SU-DHL-6 (cell line): ENCODE data around the gene UTP18.
A peak's percentile ranks its signal among the peaks of the same experiment; 100 is the strongest.

Source experiments
- H2AFZ ChIP-seq: fragments of 200-600 bp; sonication (generic); 2 replicates; pipeline ENCODE4 v1.6.1; 2014; ENCODE audit warnings: low read depth, mild to moderate bottlenecking, moderate library complexity, mixed read lengths, antibody characterized with exemption, low read length; ENCODE audit not compliant: severe bottlenecking
- H3F3A ChIP-seq: fragments of 200-600 bp; shearing (Covaris generic); 2 replicates; pipeline ENCODE4 v1.6.0; 2016; ENCODE audit warnings: antibody characterized with exemption, mild to moderate bottlenecking; ENCODE audit not compliant: insufficient read depth
- H3K27ac ChIP-seq: fragments of 200-600 bp; sonication (generic); 2 replicates; pipeline ENCODE4 v1.5.1; 2016; ENCODE audit warnings: low read depth, mild to moderate bottlenecking, low read length, moderate library complexity, mixed read lengths
- H3K27me3 ChIP-seq: fragments of 200-600 bp; sonication (generic), shearing (Covaris generic); 2 replicates; pipeline ENCODE4 v1.6.0; 2014; ENCODE audit warnings: mild to moderate bottlenecking, low read length
- H3K36me3 ChIP-seq: fragments of 200-600 bp; sonication (generic); 2 replicates; pipeline ENCODE4 v1.6.1; 2014; ENCODE audit warnings: mild to moderate bottlenecking, low read length, mixed read lengths
- H3K4me2 ChIP-seq: fragments of 300-600, 200-600 bp; shearing (Covaris generic), sonication (generic); 2 replicates; pipeline ENCODE4 v1.6.0; 2014; ENCODE audit warnings: low read length, low read depth, mild to moderate bottlenecking; ENCODE audit not compliant: poor library complexity, severe bottlenecking
- H3K4me3 ChIP-seq: fragments of 200-600 bp; sonication (generic); 2 replicates; pipeline ENCODE4 v1.5.1; 2014; ENCODE audit warnings: antibody characterized with exemption, low read length, mild to moderate bottlenecking, mixed read lengths; ENCODE audit not compliant: insufficient read depth, poor library complexity, severe bottlenecking
- H3K79me2 ChIP-seq: fragments of 200-600 bp; sonication (generic); 2 replicates; pipeline ENCODE4 v1.6.1; 2014; ENCODE audit warnings: mild to moderate bottlenecking, low read length, moderate library complexity; ENCODE audit not compliant: insufficient read depth
- H3K9ac ChIP-seq: fragments of 200-600 bp; sonication (generic); 2 replicates; pipeline ENCODE4 v1.7.0; 2014; ENCODE audit warnings: mild to moderate bottlenecking, low read length
- H3K9me2 ChIP-seq: fragments of 200-600 bp; sonication (generic); replicated peaks from 2 replicates; pipeline ENCODE4 v1.6.1; 2014; ENCODE audit warnings: low read length; ENCODE audit not compliant: insufficient read depth
- H3K9me3 ChIP-seq: fragments of 200-600 bp; sonication (generic); 2 replicates; pipeline ENCODE4 v1.6.1; 2014; ENCODE audit warnings: low read length, mixed read lengths; ENCODE audit not compliant: insufficient read depth
- H4K20me1 ChIP-seq: fragments of 200-600 bp; sonication (generic); 2 replicates; pipeline ENCODE4 v1.6.1; 2014; ENCODE audit warnings: low read depth, mild to moderate bottlenecking, antibody characterized with exemption, low read length, moderate library complexity, mixed read lengths
- EZH2phosphoT487 ChIP-seq: fragments of 200-600 bp; sonication (generic), shearing (Covaris generic); conservative IDR thresholded peaks from 2 replicates; pipeline ENCODE4 v1.6.1; 2018; ENCODE audit warnings: mild to moderate bottlenecking, antibody characterized with exemption, low read length, moderate library complexity, mixed read lengths
- TF ChIP-seq, protein P1 (sequence below): fragments of 200-600 bp; sonication (generic); IDR thresholded peaks from one replicate; pipeline ENCODE4 v1.5.1; 2017; ENCODE audit warnings: antibody characterized with exemption, mild to moderate bottlenecking, low read length, moderate library complexity; ENCODE audit not compliant: insufficient read depth, poor library complexity, severe bottlenecking

Gene UTP18

DNA sequence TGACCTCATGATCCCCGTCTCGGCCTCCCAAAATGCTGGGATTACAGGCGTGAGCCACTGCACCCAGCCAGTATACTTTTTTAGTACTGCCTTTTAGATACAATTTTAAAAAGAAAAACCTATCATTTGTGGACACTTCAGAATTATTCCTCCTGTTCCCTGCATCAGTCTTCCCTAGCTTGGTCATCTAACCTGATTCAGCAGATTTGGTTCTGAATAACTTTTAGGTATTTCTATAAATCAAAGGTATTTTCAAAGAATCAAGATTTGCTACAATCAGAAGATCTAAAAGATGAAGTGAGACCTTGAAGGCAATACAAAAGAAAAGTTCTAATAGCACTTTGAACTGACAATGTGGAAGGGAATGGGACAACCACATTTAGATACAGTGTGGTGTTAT, 30.5 kb upstream of the UTP18 start:
- TF ChIP-seq EZH2phosphoT487: no peak
- TF ChIP-seq, protein P1, sequence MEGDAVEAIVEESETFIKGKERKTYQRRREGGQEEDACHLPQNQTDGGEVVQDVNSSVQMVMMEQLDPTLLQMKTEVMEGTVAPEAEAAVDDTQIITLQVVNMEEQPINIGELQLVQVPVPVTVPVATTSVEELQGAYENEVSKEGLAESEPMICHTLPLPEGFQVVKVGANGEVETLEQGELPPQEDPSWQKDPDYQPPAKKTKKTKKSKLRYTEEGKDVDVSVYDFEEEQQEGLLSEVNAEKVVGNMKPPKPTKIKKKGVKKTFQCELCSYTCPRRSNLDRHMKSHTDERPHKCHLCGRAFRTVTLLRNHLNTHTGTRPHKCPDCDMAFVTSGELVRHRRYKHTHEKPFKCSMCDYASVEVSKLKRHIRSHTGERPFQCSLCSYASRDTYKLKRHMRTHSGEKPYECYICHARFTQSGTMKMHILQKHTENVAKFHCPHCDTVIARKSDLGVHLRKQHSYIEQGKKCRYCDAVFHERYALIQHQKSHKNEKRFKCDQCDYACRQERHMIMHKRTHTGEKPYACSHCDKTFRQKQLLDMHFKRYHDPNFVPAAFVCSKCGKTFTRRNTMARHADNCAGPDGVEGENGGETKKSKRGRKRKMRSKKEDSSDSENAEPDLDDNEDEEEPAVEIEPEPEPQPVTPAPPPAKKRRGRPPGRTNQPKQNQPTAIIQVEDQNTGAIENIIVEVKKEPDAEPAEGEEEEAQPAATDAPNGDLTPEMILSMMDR: no peak
- H3F3A ChIP-seq: peaks cover 9% of the 10 kb centered on the region; the same call in 1 of the 2 replicates
- H3K79me2 ChIP-seq: peaks cover 49% of the 10 kb centered on the region
- no peak overlapping the region for H3K9ac ChIP-seq
- no peaks in the 10 kb centered on the region for H3K9me3 ChIP-seq
- H3K27me3 ChIP-seq: no peaks in the 10 kb centered on the region
- no peaks in the 10 kb centered on the region for H4K20me1 ChIP-seq
- peak overlapping the region; percentile 22 for H3K27ac ChIP-seq
- no peaks in the 10 kb centered on the region for H3K9me2 ChIP-seq
- H3K36me3 ChIP-seq: no peaks in the 10 kb centered on the region
- H3K4me2 ChIP-seq: peak overlapping the region; percentile 48
- no peak overlapping the region for H3K4me3 ChIP-seq
- no peak overlapping the region for H2AFZ ChIP-seq

DNA sequence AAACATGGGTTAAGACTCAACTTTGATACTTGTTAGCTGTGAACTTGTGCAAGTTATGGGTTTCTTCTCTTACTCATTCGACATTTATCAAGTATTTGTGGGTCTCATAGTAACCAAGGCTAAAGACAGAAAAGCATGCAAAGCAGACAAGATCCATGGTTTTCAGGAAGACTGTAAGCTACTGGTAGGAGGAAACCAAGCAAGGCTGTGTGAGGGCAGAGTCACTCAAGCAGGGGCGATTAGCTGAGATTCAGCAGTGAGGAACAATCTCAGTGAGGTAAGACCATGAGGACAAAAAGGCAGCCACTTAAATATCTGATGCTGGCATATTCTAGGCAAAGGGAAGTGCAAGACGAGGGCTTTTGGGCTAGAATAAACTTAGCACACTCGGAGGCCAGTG, 30.0 kb upstream of the UTP18 start:
- Histone ChIP-seq H3K27me3 (no peaks in the 10 kb centered on the region), H3K9me2 (no peaks in the 10 kb centered on the region), H3K4me2 (peak overlapping the region; percentile 48), H3K27ac (peak overlapping the region; percentile 22), H3K9me3 (no peaks in the 10 kb centered on the region), H3F3A (peaks cover 9% of the 10 kb centered on the region; the same call in 1 of the 2 replicates), H4K20me1 (no peaks in the 10 kb centered on the region), H3K4me3 (no peak overlapping the region), H3K79me2 (peaks cover 53% of the 10 kb centered on the region), H2AFZ (peak overlapping the region; percentile 30), H3K36me3 (no peaks in the 10 kb centered on the region), H3K9ac (peak overlapping the region; percentile 7; the same call in 1 of the 2 replicates)
- TF ChIP-seq EZH2phosphoT487: no peak
- TF ChIP-seq, protein P1: no peak

DNA sequence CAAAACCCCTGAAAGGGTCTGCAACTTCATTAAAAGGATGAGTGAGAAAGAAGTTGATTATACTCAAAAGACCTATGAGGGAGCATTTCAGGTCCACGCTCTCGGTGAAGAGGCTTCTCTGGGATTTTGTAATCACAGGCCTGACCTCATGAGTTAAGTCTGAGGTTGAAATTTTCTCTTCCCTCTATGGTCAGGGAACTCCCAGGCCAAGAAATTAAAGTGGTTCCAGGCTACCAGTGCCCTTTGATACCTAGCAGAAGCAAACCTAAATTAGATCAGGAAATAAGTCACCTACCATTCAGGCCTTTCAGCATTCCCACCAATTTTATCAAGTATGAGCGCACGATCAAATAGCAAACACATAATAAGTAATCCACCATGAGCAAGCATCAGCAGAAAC, 28.3 kb upstream of the UTP18 start:
- Histone ChIP-seq H3K36me3 (no peaks in the 10 kb centered on the region), H3K27me3 (no peaks in the 10 kb centered on the region), H3K79me2 (peaks cover 63% of the 10 kb centered on the region), H3K27ac (no peak overlapping the region), H3K9ac (no peak overlapping the region), H3K9me3 (no peaks in the 10 kb centered on the region), H3K4me3 (no peak overlapping the region), H4K20me1 (no peaks in the 10 kb centered on the region), H2AFZ (no peak overlapping the region), H3F3A (peaks cover 9% of the 10 kb centered on the region; the same call in 1 of the 2 replicates), H3K4me2 (no peak overlapping the region), H3K9me2 (no peaks in the 10 kb centered on the region)
- no peak for TF ChIP-seq EZH2phosphoT487
- TF ChIP-seq, protein P1: no peak
